GM12892 (cell line): ENCODE results near the gene GABRQ.

Experiments
- POLR2A ChIP-seq: IDR thresholded peaks from 2 replicates; pipeline ENCODE4 v1.6.1; 2011; ENCODE audit warnings: low read depth, low read length, control low read depth
- POLR2AphosphoS5 ChIP-seq: IDR thresholded peaks from 2 replicates; pipeline ENCODE4 v1.6.1; 2011; ENCODE audit warnings: low read depth, low read length, control low read depth

GRCh38 chrX:152619897-152620296, 17.8 kb upstream of the GABRQ start:
- no peak for TF ChIP-seq POLR2AphosphoS5
- no peak for TF ChIP-seq POLR2A
